ENCODE measurements around the gene GPX8. TPM values are rescaled to one million over a fixed set of nuclear protein-coding genes. Genes with fewer than 3 reads are reported as not detected.
A peak's percentile ranks its signal among the peaks of the same experiment; 100 is the strongest.

The GPX8 gene
- total and polyA plus RNA-seq, 9 of the 15 experiments (the other 6 are each of a cell fraction or from before 2014, with no cell fraction given): 0.62 to 1.8 (median 1.2) TPM

GRCh38 chr5:55173687-55174230 is 13.8 kb downstream of the GPX8 start (continued):
- no peak for TF ChIP-seq ZNF592 (IDR thresholded peaks at IDR 0.05)
- no peak for TF ChIP-seq THRA (IDR thresholded peaks at IDR 0.05)
- TF ChIP-seq NKRF (IDR thresholded peaks at IDR 0.05; ENCODE audit: borderline replicate concordance): 0 out of 2 replicates have a peak, but pooled peaks have one; percentile 20
- no peak for TF ChIP-seq SMAD4 (CRISPR knock-in tag; conservative IDR thresholded peaks at IDR 0.05)
- no peak for TF ChIP-seq HDGF (IDR thresholded peaks at IDR 0.05)
- TF ChIP-seq, protein P1, sequence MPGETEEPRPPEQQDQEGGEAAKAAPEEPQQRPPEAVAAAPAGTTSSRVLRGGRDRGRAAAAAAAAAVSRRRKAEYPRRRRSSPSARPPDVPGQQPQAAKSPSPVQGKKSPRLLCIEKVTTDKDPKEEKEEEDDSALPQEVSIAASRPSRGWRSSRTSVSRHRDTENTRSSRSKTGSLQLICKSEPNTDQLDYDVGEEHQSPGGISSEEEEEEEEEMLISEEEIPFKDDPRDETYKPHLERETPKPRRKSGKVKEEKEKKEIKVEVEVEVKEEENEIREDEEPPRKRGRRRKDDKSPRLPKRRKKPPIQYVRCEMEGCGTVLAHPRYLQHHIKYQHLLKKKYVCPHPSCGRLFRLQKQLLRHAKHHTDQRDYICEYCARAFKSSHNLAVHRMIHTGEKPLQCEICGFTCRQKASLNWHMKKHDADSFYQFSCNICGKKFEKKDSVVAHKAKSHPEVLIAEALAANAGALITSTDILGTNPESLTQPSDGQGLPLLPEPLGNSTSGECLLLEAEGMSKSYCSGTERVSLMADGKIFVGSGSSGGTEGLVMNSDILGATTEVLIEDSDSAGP (CRISPR knock-in tag; IDR thresholded peaks at IDR 0.05): 0 out of 2 replicates have a peak, but pooled peaks have one; percentile 18
- no peak for TF ChIP-seq TAF9B (IDR thresholded peaks at IDR 0.05; ENCODE audit: partially characterized antibody)
- no peak for TF ChIP-seq COPS2 (conservative IDR thresholded peaks at IDR 0.05)
- TF ChIP-seq, protein P2, sequence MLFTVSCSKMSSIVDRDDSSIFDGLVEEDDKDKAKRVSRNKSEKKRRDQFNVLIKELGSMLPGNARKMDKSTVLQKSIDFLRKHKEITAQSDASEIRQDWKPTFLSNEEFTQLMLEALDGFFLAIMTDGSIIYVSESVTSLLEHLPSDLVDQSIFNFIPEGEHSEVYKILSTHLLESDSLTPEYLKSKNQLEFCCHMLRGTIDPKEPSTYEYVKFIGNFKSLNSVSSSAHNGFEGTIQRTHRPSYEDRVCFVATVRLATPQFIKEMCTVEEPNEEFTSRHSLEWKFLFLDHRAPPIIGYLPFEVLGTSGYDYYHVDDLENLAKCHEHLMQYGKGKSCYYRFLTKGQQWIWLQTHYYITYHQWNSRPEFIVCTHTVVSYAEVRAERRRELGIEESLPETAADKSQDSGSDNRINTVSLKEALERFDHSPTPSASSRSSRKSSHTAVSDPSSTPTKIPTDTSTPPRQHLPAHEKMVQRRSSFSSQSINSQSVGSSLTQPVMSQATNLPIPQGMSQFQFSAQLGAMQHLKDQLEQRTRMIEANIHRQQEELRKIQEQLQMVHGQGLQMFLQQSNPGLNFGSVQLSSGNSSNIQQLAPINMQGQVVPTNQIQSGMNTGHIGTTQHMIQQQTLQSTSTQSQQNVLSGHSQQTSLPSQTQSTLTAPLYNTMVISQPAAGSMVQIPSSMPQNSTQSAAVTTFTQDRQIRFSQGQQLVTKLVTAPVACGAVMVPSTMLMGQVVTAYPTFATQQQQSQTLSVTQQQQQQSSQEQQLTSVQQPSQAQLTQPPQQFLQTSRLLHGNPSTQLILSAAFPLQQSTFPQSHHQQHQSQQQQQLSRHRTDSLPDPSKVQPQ (CRISPR knock-in tag; IDR thresholded peaks at IDR 0.05; ENCODE audit: borderline replicate concordance): no peak
